ENCODE measurements around the gene SUN1. TPM values are rescaled to one million over a fixed set of nuclear protein-coding genes. Genes with fewer than 3 reads are reported as not detected.
A peak's percentile ranks its signal among the peaks of the same experiment; 100 is the strongest.

SUN1 gene
- polyA plus RNA-seq, 3 donors, result 44.2 to 154 (median 51.5) TPM

- no peak overlapping the region for H2AFZ ChIP-seq (ENCODE audit: insufficient read depth, low read depth, low read length, poor library complexity, severe bottlenecking)
- H3K9me3 ChIP-seq (replicated peaks in 1 of 2; ENCODE audit: control insufficient read depth in 1 of 2, insufficient read depth in 1 of 2, low read length in 2 of 2), result peaks cover 3 to 20% of the 10 kb centered on the region in 2 donors
- peaks cover 2 to 25% (median 10%) of the 10 kb centered on the region in 7 donors for H3K9me3 Mint-ChIP-seq
- H3K27me3 Mint-ChIP-seq (ENCODE audit: low read depth in 3 of 3), result peaks cover 2 to 3% (median 2%) of the 10 kb centered on the region in 3 donors
- no peak for TF ChIP-seq CTCF (IDR thresholded peaks at IDR 0.05)
- H3K4me3 ChIP-seq (replicated peaks in 1 of 3; ENCODE audit: low read depth in 2 of 3, low read length in 3 of 3), result no peak overlapping the region
- H3K79me2 ChIP-seq (ENCODE audit: insufficient read depth, low read length), result no peaks in the 10 kb centered on the region
- H3K27ac ChIP-seq (ENCODE audit: low read depth in 1 of 2, low read length in 2 of 2), result no peak overlapping the region
- H3K36me3 ChIP-seq (replicated peaks in 1 of 2; ENCODE audit: control insufficient read depth in 1 of 2, insufficient read depth in 2 of 2, low read length in 2 of 2), result peaks cover 53 to 76% of the 10 kb centered on the region in 2 donors
- H3K4me2 ChIP-seq (replicated peaks; ENCODE audit: extremely low read depth, low read length, poor library complexity, severe bottlenecking), result no peak overlapping the region
- no peak overlapping the region for H3K9ac ChIP-seq (ENCODE audit: insufficient read depth, low read length, poor library complexity, severe bottlenecking)
- no peaks in the 10 kb centered on the region for H3K4me1 Mint-ChIP-seq
- intact Hi-C loops (cut with micrococcal nuclease), result no loop called here
- no peaks in the 10 kb centered on the region for H3K27me3 ChIP-seq (ENCODE audit: control insufficient read depth in 2 of 2, insufficient read depth in 2 of 2, low read length in 2 of 2)
- H3K4me1 ChIP-seq (ENCODE audit: control insufficient read depth in 1 of 2, insufficient read depth in 2 of 2, low read length in 2 of 2), result no peaks in the 10 kb centered on the region
- H3K36me3 Mint-ChIP-seq, result peaks cover 71 to 87% of the 10 kb centered on the region in 2 donors
- WGBS (ENCODE audit: insufficient coverage), result 95% methylated on average over 7 of the region's 17 CpGs
- peaks cover 6% of the 10 kb centered on the region for H4K20me1 ChIP-seq (ENCODE audit: insufficient read depth, low read length)
- no peak overlapping the region for H3K4me3 Mint-ChIP-seq
- H3K27ac Mint-ChIP-seq, result no peak overlapping the region
- no peak for DNase-seq
Observed at GRCh38 chr7:843230-843629, 11.0 kb downstream of the SUN1 start.

- H3K4me3 Mint-ChIP-seq, result no peak overlapping the region
- H3K9ac ChIP-seq (ENCODE audit: insufficient read depth, low read length, poor library complexity, severe bottlenecking), result no peak overlapping the region
- H3K27ac ChIP-seq (ENCODE audit: low read depth in 1 of 2, low read length in 2 of 2), result no peak overlapping the region
- no peaks in the 10 kb centered on the region for H3K79me2 ChIP-seq (ENCODE audit: insufficient read depth, low read length)
- WGBS (ENCODE audit: insufficient coverage), result 90% methylated on average over 14 of the region's 14 CpGs
- H3K27me3 ChIP-seq (ENCODE audit: control insufficient read depth in 2 of 2, insufficient read depth in 2 of 2, low read length in 2 of 2), result no peaks in the 10 kb centered on the region
- peaks cover 71 to 88% of the 10 kb centered on the region in 2 donors for H3K36me3 Mint-ChIP-seq
- H4K20me1 ChIP-seq (ENCODE audit: insufficient read depth, low read length), result no peaks in the 10 kb centered on the region
- no peak overlapping the region for H3K4me3 ChIP-seq (replicated peaks in 1 of 3; ENCODE audit: low read depth in 2 of 3, low read length in 3 of 3)
- peaks cover 3 to 20% of the 10 kb centered on the region in 2 donors for H3K9me3 ChIP-seq (replicated peaks in 1 of 2; ENCODE audit: control insufficient read depth in 1 of 2, insufficient read depth in 1 of 2, low read length in 2 of 2)
- DNase-seq, result no peak
- peaks cover 2 to 29% (median 14%) of the 10 kb centered on the region in 7 donors for H3K9me3 Mint-ChIP-seq
- H3K27ac Mint-ChIP-seq, result peak overlapping the region in 1 of 7 donors; percentile 53
- H3K27me3 Mint-ChIP-seq (ENCODE audit: low read depth in 3 of 3), result peaks cover 0 to 2% (median 0%) of the 10 kb centered on the region in 3 donors
- H2AFZ ChIP-seq (ENCODE audit: insufficient read depth, low read depth, low read length, poor library complexity, severe bottlenecking), result no peak overlapping the region
- TF ChIP-seq CTCF (IDR thresholded peaks at IDR 0.05), result no peak
- H3K4me2 ChIP-seq (replicated peaks; ENCODE audit: extremely low read depth, low read length, poor library complexity, severe bottlenecking), result no peak overlapping the region
- no peaks in the 10 kb centered on the region for H3K4me1 Mint-ChIP-seq
- H3K4me1 ChIP-seq (ENCODE audit: control insufficient read depth in 1 of 2, insufficient read depth in 2 of 2, low read length in 2 of 2), result no peaks in the 10 kb centered on the region
- intact Hi-C loops (cut with micrococcal nuclease), result no loop called here
- H3K36me3 ChIP-seq (replicated peaks in 1 of 2; ENCODE audit: control insufficient read depth in 1 of 2, insufficient read depth in 2 of 2, low read length in 2 of 2), result peaks cover 56 to 76% of the 10 kb centered on the region in 2 donors
Observed at GRCh38 chr7:844043-844442, 11.8 kb downstream of the SUN1 start.
